GM23338 (cell line): ENCODE data around the gene ANAPC5. TPM values are rescaled to one million over a fixed set of nuclear protein-coding genes. Genes with fewer than 3 reads are reported as not detected.

Source experiments
- ATAC-seq: fragments of 200-7000 bp; cut with Tn5 transposase; 3 replicates; pipeline ENCODE4 v1.9.1; 2020
- DNase-seq: peaks from one replicate; pipeline ENCODE4 v3.0.0-alpha.2; 2015; ENCODE audit warnings: low spot score
- H2AFZ ChIP-seq: fragments of 200-600 bp; sonication (generic); 2 replicates; pipeline ENCODE4 v1.8.0; 2016; ENCODE audit warnings: antibody characterized with exemption, mild to moderate bottlenecking, moderate library complexity
- H3F3A ChIP-seq: fragments of 200-600 bp; sonication (generic); replicated peaks from 2 replicates; pipeline ENCODE4 v1.8.0; 2017; ENCODE audit warnings: antibody characterized with exemption, mixed run types, low read depth
- H3K27ac ChIP-seq: fragments of 200-600 bp; sonication (generic); 2 replicates; pipeline ENCODE4 v1.6.1; 2016; ENCODE audit warnings: low read depth
- H3K27me3 ChIP-seq: fragments of 200-600 bp; sonication (generic); 2 replicates; pipeline ENCODE4 v1.8.0; 2016; ENCODE audit warnings: mild to moderate bottlenecking, mixed run types, moderate library complexity; ENCODE audit not compliant: insufficient read depth
- H3K36me3 ChIP-seq: fragments of 200-600 bp; sonication (generic); 2 replicates; pipeline ENCODE4 v1.8.0; 2016; ENCODE audit warnings: mild to moderate bottlenecking; ENCODE audit not compliant: insufficient read depth
- H3K4me1 ChIP-seq: fragments of 200-600 bp; sonication (generic); 2 replicates; pipeline ENCODE4 v1.8.0; 2016; ENCODE audit warnings: mild to moderate bottlenecking, moderate library complexity; ENCODE audit not compliant: insufficient read depth
- H3K4me2 ChIP-seq: fragments of 200-600 bp; sonication (generic); 2 replicates; pipeline ENCODE4 v1.7.1; 2017; ENCODE audit warnings: mixed run types
- H3K4me3 ChIP-seq: fragments of 200-600 bp; sonication (generic); 2 replicates; pipeline ENCODE4 v1.6.1; 2016; ENCODE audit warnings: mixed run types
- H3K79me2 ChIP-seq: fragments of 200-600 bp; sonication (generic); replicated peaks from 2 replicates; pipeline ENCODE4 v1.8.0; 2017; ENCODE audit warnings: mild to moderate bottlenecking; ENCODE audit not compliant: insufficient read depth
- H3K9me2 ChIP-seq: fragments of 200-600 bp; sonication (generic); 2 replicates; pipeline ENCODE4 v1.8.0; 2017; ENCODE audit not compliant: insufficient read depth
- H4K20me1 ChIP-seq: fragments of 200-600 bp; sonication (generic); replicated peaks from 2 replicates; pipeline ENCODE4 v1.8.0; 2017; ENCODE audit warnings: mild to moderate bottlenecking; ENCODE audit not compliant: insufficient read depth
- H3K27ac Mint-ChIP-seq: 2 replicates; pipeline ENCODE4 v1.8.0; 2020; ENCODE audit warnings: inconsistent platforms, mild to moderate bottlenecking, moderate library complexity, mixed read lengths
- H3K27me3 Mint-ChIP-seq: 3 replicates; pipeline ENCODE4 v1.8.0; 2022; ENCODE audit warnings: low read depth, mild to moderate bottlenecking, moderate library complexity, mixed read lengths, inconsistent platforms; ENCODE audit not compliant: insufficient read depth, poor library complexity
- H3K36me3 Mint-ChIP-seq: 3 replicates; pipeline ENCODE4 v1.8.0; 2021; ENCODE audit warnings: low read depth, mild to moderate bottlenecking, inconsistent platforms, moderate library complexity, mixed read lengths
- H3K4me1 Mint-ChIP-seq: 3 replicates; pipeline ENCODE4 v1.8.0; 2020; ENCODE audit warnings: mild to moderate bottlenecking, inconsistent platforms, mixed read lengths
- H3K4me3 Mint-ChIP-seq: 3 replicates; pipeline ENCODE4 v1.8.0; 2021; ENCODE audit warnings: moderate library complexity, mild to moderate bottlenecking, inconsistent platforms, mixed read lengths
- H3K9me3 Mint-ChIP-seq: 3 replicates; pipeline ENCODE4 v1.8.0; 2020; ENCODE audit warnings: moderate library complexity, mild to moderate bottlenecking, inconsistent platforms, mixed read lengths
- CREB1 ChIP-seq: fragments of 250-450 bp; sonication (Bioruptor Pico); IDR thresholded peaks from 2 replicates; pipeline ENCODE4 v1.5.0; 2020; ENCODE audit warnings: low read depth, mild to moderate bottlenecking, moderate library complexity
- CTCF ChIP-seq, 2 experiments: fragments of 200-600 bp in 1 of 2; sonication (generic) in 1 of 2; conservative IDR thresholded peaks; 2 replicates each; pipeline versions ENCODE4 v1.5.1 to v1.6.1; 2016 to 2017; ENCODE audit warnings: antibody characterized with exemption in 2 of 2, low read depth in 2 of 2, mild to moderate bottlenecking in 2 of 2, moderate library complexity in 1 of 2
- ETS1 ChIP-seq: IDR thresholded peaks from 2 replicates; pipeline ENCODE4 v1.6.1; 2016; ENCODE audit warnings: antibody characterized with exemption
- EZH2 ChIP-seq: fragments of 200-600 bp; sonication (generic); IDR thresholded peaks from one replicate; pipeline ENCODE4 v1.8.0; 2017; ENCODE audit warnings: antibody characterized with exemption, mild to moderate bottlenecking, low read depth; ENCODE audit not compliant: unreplicated experiment
- JUNB ChIP-seq: IDR thresholded peaks from one replicate; pipeline ENCODE4 v1.6.1; 2016; ENCODE audit warnings: antibody characterized with exemption; ENCODE audit not compliant: unreplicated experiment
- POLR2AphosphoS5 ChIP-seq: IDR thresholded peaks from 2 replicates; pipeline ENCODE4 v1.6.1; 2016; ENCODE audit warnings: antibody characterized with exemption, low read depth
- REST ChIP-seq: IDR thresholded peaks from one replicate; pipeline ENCODE4 v1.6.1; 2018; ENCODE audit warnings: antibody characterized with exemption; ENCODE audit not compliant: unreplicated experiment
- ZNF462 ChIP-seq: fragments of 250-450 bp; sonication (Bioruptor Pico); IDR thresholded peaks from 2 replicates; pipeline ENCODE4 v1.5.0; 2020; ENCODE audit warnings: mild to moderate bottlenecking, moderate library complexity
- polyA plus RNA-seq: library from polyadenylated mRNA; unstranded; fragments of >200 nt; fragmentation: Nextera tagmentation; extraction: Ambion mirVana; gene quantifications from 2 replicates; pipeline ENCODE4 v1.2.1, GENCODE V29; 2016
- total RNA-seq: library from RNA; depleted of rRNA; stranded (reverse); fragments of >200 nt; shearing (Covaris generic); gene quantifications from 2 replicates; pipeline ENCODE4 v1.2.3, GENCODE V29; 2014

ANAPC5 gene
- total and polyA plus RNA-seq, 2 experiments from 2014 or later: 65.9 to 125 TPM

GRCh38 chr12:121267822-121268221 lies 84.4 kb downstream of the ANAPC5 start:
- H3K4me3 Mint-ChIP-seq: no peak overlapping the region
- no peak for ATAC-seq
- no peaks in the 10 kb centered on the region; the same call in 1 of the 2 replicates for H3K36me3 ChIP-seq
- no peaks in the 10 kb centered on the region for H3K9me2 ChIP-seq
- H3K27ac ChIP-seq: no peak overlapping the region
- H3F3A ChIP-seq: no peaks in the 10 kb centered on the region
- H3K27me3 Mint-ChIP-seq: peaks cover 2% of the 10 kb centered on the region
- TF ChIP-seq ETS1 (no peak), JUNB (no peak), CREB1 (CRISPR knock-in tag) (no peak)
- H3K4me1 ChIP-seq: no peaks in the 10 kb centered on the region
- H2AFZ ChIP-seq: no peak overlapping the region
- no peaks in the 10 kb centered on the region for H3K9me3 Mint-ChIP-seq
- H4K20me1 ChIP-seq: peaks cover 11% of the 10 kb centered on the region
- H3K27ac Mint-ChIP-seq: no peak overlapping the region
- no peak overlapping the region for H3K4me2 ChIP-seq
- H3K27me3 ChIP-seq: no peaks in the 10 kb centered on the region
- H3K4me3 ChIP-seq: no peak overlapping the region
- no peaks in the 10 kb centered on the region for H3K4me1 Mint-ChIP-seq
- H3K36me3 Mint-ChIP-seq: peaks cover 28% of the 10 kb centered on the region
- H3K79me2 ChIP-seq: no peaks in the 10 kb centered on the region
- DNase-seq: no peak

- Histone ChIP-seq H3K27me3 (no peaks in the 10 kb centered on the region), H3K4me2 (no peak overlapping the region)
- peaks cover 33% of the 10 kb centered on the region for H3K36me3 Mint-ChIP-seq
- TF ChIP-seq ZNF462 (no peak), POLR2AphosphoS5 (no peak), EZH2 (no peak), CTCF (conservative IDR thresholded peaks at IDR 0.05; ENCODE audit: low read depth in 2 of 2) (no peak), CREB1 (CRISPR knock-in tag) (no peak), REST (no peak)
Observed at GRCh38 chr12:121264951-121265515, 87.2 kb downstream of the ANAPC5 start.

More at GRCh38 chr12:121264951-121265515, 87.2 kb downstream of the ANAPC5 start:
- Histone ChIP-seq H3K4me1 (no peaks in the 10 kb centered on the region), H3F3A (no peaks in the 10 kb centered on the region), H2AFZ (no peak overlapping the region), H3K79me2 (no peaks in the 10 kb centered on the region), H4K20me1 (peaks cover 5% of the 10 kb centered on the region; the same call in 1 of the 2 replicates), H3K27ac (no peak overlapping the region), H3K36me3 (no peaks in the 10 kb centered on the region; the same call in 1 of the 2 replicates), H3K9me2 (no peaks in the 10 kb centered on the region), H3K4me3 (no peak overlapping the region)
- ATAC-seq: no peak
- no peaks in the 10 kb centered on the region for H3K9me3 Mint-ChIP-seq
- no peak overlapping the region for H3K4me3 Mint-ChIP-seq
- DNase-seq: no peak
- peaks cover 2% of the 10 kb centered on the region for H3K27me3 Mint-ChIP-seq
- no peak overlapping the region for H3K27ac Mint-ChIP-seq
- no peaks in the 10 kb centered on the region for H3K4me1 Mint-ChIP-seq
